T-cell (primary cell): ENCODE results near the gene NUMB. TPM values are rescaled to one million over a fixed set of nuclear protein-coding genes. Genes with fewer than 3 reads are reported as not detected.
A peak's percentile ranks its signal among the peaks of the same experiment; 100 is the strongest.

ENCODE experiments used
- ATAC-seq, 4 experiments: fragments of 200-7000 bp in 3 of 4; fragments of 150-1000 bp in 1 of 4; cut with Tn5 transposase; replicated peaks in 1 of 4; 1 replicate in 3 of 4; 2 replicates in 1 of 4; pipeline ENCODE4 v1.10.0; 2021; ENCODE audit warnings: moderate library complexity in 3 of 4, mild to moderate bottlenecking in 2 of 4, moderate number of reproducible peaks in 1 of 4
- CTCF ChIA-PET, 2 donors: fragments of 300-600 bp; sonication (Branson Sonifier 250); formaldehyde crosslinking; loops; one replicate each; lab custom pipeline; 2022; ENCODE audit warnings: antibody characterized with exemption in 2 of 2; lab: Charles Lee
- POLR2A ChIA-PET, 2 donors: fragments of 300-600 bp; sonication (Branson Sonifier 250); formaldehyde crosslinking; loops; one replicate each; lab custom pipeline; 2022; ENCODE audit warnings: antibody characterized with exemption in 2 of 2; lab: Charles Lee
- DNase-seq, 35 experiments: peaks; one replicate each; pipeline versions ENCODE4 v3.0.0 to v3.0.0-alpha.2; 2013 to 2023
- H3K27ac ChIP-seq: one replicate; pipeline ENCODE4 v1.5.1; 2013; ENCODE audit warnings: low read length
- H3K27me3 ChIP-seq, 2 experiments: replicated peaks in 1 of 2; 1 replicate in 1 of 2; 2 replicates in 1 of 2; pipeline versions ENCODE4 v1.6.1 to v1.7.0; 2013; ENCODE audit warnings: low read length in 1 of 2, mixed read lengths in 1 of 2; ENCODE audit not compliant: control insufficient read depth in 2 of 2, insufficient read depth in 2 of 2; ENCODE audit errors: extremely low read depth in 1 of 2
- H3K36me3 ChIP-seq, 2 donors: 1 replicate in 1 of 2; 2 replicates in 1 of 2; pipeline versions ENCODE4 v1.6.1 to v1.7.0; 2013; ENCODE audit warnings: low read length in 1 of 2; ENCODE audit not compliant: control insufficient read depth in 2 of 2, insufficient read depth in 1 of 2; ENCODE audit errors: extremely low read depth in 1 of 2
- H3K4me1 ChIP-seq, 2 experiments: 1 replicate in 1 of 2; 2 replicates in 1 of 2; pipeline versions ENCODE4 v1.6.1 to v1.7.0; 2013; ENCODE audit warnings: low read length in 2 of 2, mixed read lengths in 1 of 2; ENCODE audit not compliant: insufficient read depth in 2 of 2, control insufficient read depth in 1 of 2; ENCODE audit errors: extremely low read depth in 1 of 2
- H3K4me3 ChIP-seq, 2 donors: 1 replicate in 1 of 2; 2 replicates in 1 of 2; pipeline versions ENCODE4 v1.5.1 to v1.7.0; 2013; ENCODE audit warnings: mild to moderate bottlenecking in 2 of 2, low read length in 1 of 2, moderate library complexity in 1 of 2; ENCODE audit not compliant: control insufficient read depth in 1 of 2; ENCODE audit errors: extremely low read depth in 1 of 2
- H3K9me3 ChIP-seq: 2 replicates; pipeline ENCODE4 v1.7.0; 2013
- H3K27ac Mint-ChIP-seq, 2 donors: one replicate each; pipeline ENCODE4 v1.8.0; 2020 to 2021; ENCODE audit warnings: mild to moderate bottlenecking in 2 of 2, mixed read lengths in 2 of 2
- H3K27me3 Mint-ChIP-seq, 2 donors: one replicate each; pipeline ENCODE4 v1.8.0; 2021 to 2022; ENCODE audit warnings: mixed read lengths in 2 of 2
- H3K36me3 Mint-ChIP-seq: one replicate; pipeline ENCODE4 v1.8.0; 2021; ENCODE audit warnings: mixed read lengths
- H3K4me1 Mint-ChIP-seq, 3 donors: one replicate each; pipeline ENCODE4 v1.8.0; 2020 to 2022; ENCODE audit warnings: mixed read lengths in 3 of 3, mild to moderate bottlenecking in 1 of 3
- H3K4me3 Mint-ChIP-seq, 3 donors: one replicate each; pipeline ENCODE4 v1.8.0; 2020 to 2022; ENCODE audit warnings: mild to moderate bottlenecking in 3 of 3, mixed read lengths in 3 of 3, moderate library complexity in 3 of 3
- H3K9me3 Mint-ChIP-seq, 3 donors: one replicate each; pipeline ENCODE4 v1.8.0; 2020 to 2022; ENCODE audit warnings: mixed read lengths in 3 of 3
- WGBS: methylation state at CpG from one replicate; pipeline ENCODE4 v1.1.5; 2013; ENCODE audit warnings: missing lambda C conversion rate; ENCODE audit not compliant: insufficient coverage; 5-methylcytosine and 5-hydroxymethylcytosine counted together
- total RNA-seq, 35 experiments: library from RNA in 6 of 35; stranded (reverse) in 6 of 35; fragments of 120-200 nt in 1 of 35; gene quantifications; one replicate each; pipeline versions ENCODE4 v1.2.1 to v1.2.4 and lab custom pipeline; 2013 to 2026

NUMB gene
- total RNA-seq, 5 donors from 2014 or later (not counting 1 experiment from before 2014, with no cell fraction given), result 45.1 to 52.6 (median 49.1) TPM

GRCh38 chr14:73462048-73462715 lies 3.8 kb upstream of the NUMB start:
- H3K36me3 Mint-ChIP-seq, result no peaks in the 10 kb centered on the region
- peaks cover 34 to 48% (median 44%) of the 10 kb centered on the region in 3 donors for H3K4me1 Mint-ChIP-seq
- H3K27ac Mint-ChIP-seq, result no peak overlapping the region

GRCh38 chr14:73461478-73462047 lies 3.2 kb upstream of the NUMB start:
- ChIA-PET POLR2A (no interaction called here), CTCF (interaction anchor here in 1 of 2 donors (0.6 to 1.8 kb wide), 3 partner anchors 10 to 329 kb away, joined by 3 to 7 read pairs (median 4); no protein-coding TSS in a partner anchor)
- Histone ChIP-seq H3K9me3 (no peaks in the 10 kb centered on the region), H3K27ac (no peak overlapping the region), H3K4me3 (no peak overlapping the region), H3K36me3 (no peaks in the 10 kb centered on the region), H3K27me3 (no peaks in the 10 kb centered on the region), H3K4me1 (peaks cover 12 to 15% of the 10 kb centered on the region in 2 experiments)
- peaks cover 38 to 50% (median 48%) of the 10 kb centered on the region in 3 donors for H3K4me1 Mint-ChIP-seq
- H3K36me3 Mint-ChIP-seq, result no peaks in the 10 kb centered on the region
- no peak overlapping the region for H3K4me3 Mint-ChIP-seq
- DNase-seq (no peak), ATAC-seq (no peak)
- no peaks in the 10 kb centered on the region for H3K9me3 Mint-ChIP-seq
- no peaks in the 10 kb centered on the region for H3K27me3 Mint-ChIP-seq
- no peak overlapping the region for H3K27ac Mint-ChIP-seq
- WGBS, result no CpG with 5 or more reads among the region's 6 CpGs

More at GRCh38 chr14:73462048-73462715, 3.8 kb upstream of the NUMB start:
- WGBS, result 78% methylated on average over 4 of the region's 6 CpGs
- Histone ChIP-seq H3K9me3 (no peaks in the 10 kb centered on the region), H3K36me3 (no peaks in the 10 kb centered on the region), H3K4me3 (no peak overlapping the region), H3K27ac (no peak overlapping the region), H3K27me3 (no peaks in the 10 kb centered on the region), H3K4me1 (peaks cover 11 to 12% of the 10 kb centered on the region in 2 experiments)
- ChIA-PET CTCF (interaction anchor here in 1 of 2 donors (0.6 to 1.8 kb wide), 3 partner anchors 10 to 330 kb away, joined by 3 to 7 read pairs (median 4); no protein-coding TSS in a partner anchor), POLR2A (interaction anchor here in 1 of 2 donors (0.7 kb wide), 1 partner anchor 167 kb away, joined by 3 read pairs; no protein-coding TSS in a partner anchor)
- H3K9me3 Mint-ChIP-seq, result no peaks in the 10 kb centered on the region
- DNase-seq (no peak), ATAC-seq (no peak)
- no peaks in the 10 kb centered on the region for H3K27me3 Mint-ChIP-seq
- no peak overlapping the region for H3K4me3 Mint-ChIP-seq

- no peaks in the 10 kb centered on the region for H3K27me3 Mint-ChIP-seq
- H3K27ac Mint-ChIP-seq, result no peak overlapping the region
- H3K4me1 Mint-ChIP-seq, result peaks cover 39 to 47% (median 45%) of the 10 kb centered on the region in 3 donors
- ATAC-seq (no peak), DNase-seq (no peak)
- no peaks in the 10 kb centered on the region for H3K36me3 Mint-ChIP-seq
- POLR2A ChIA-PET, result no interaction called here
- H3K36me3 ChIP-seq, result no peaks in the 10 kb centered on the region
- H3K4me3 Mint-ChIP-seq, result no peak overlapping the region
- 100% methylated on average over 1 of the region's 2 CpGs for WGBS
- H3K27me3 ChIP-seq, result no peaks in the 10 kb centered on the region
- CTCF ChIA-PET, result no interaction called here
- H3K4me1 ChIP-seq, result peaks cover 12% of the 10 kb centered on the region in 2 experiments
- H3K9me3 Mint-ChIP-seq, result no peaks in the 10 kb centered on the region
- H3K4me3 ChIP-seq, result no peak overlapping the region
- no peak overlapping the region for H3K27ac ChIP-seq
- H3K9me3 ChIP-seq, result no peaks in the 10 kb centered on the region
Measured at GRCh38 chr14:73460691-73461127, 2.4 kb upstream of the NUMB start.

GRCh38 chr14:73459959-73460358 lies 1.6 kb upstream of the NUMB start:
- peak overlapping the region in 2 of 3 donors; percentile 17 to 96 for H3K4me3 Mint-ChIP-seq
- CTCF ChIA-PET, result interaction anchor here in 1 of 2 donors (0.6 kb wide), 1 partner anchor 164 kb away, joined by 3 read pairs; no protein-coding TSS in a partner anchor
- ATAC-seq (no peak), DNase-seq (no peak)
- Histone ChIP-seq H3K27me3 (no peaks in the 10 kb centered on the region), H3K4me3 (no peak overlapping the region), H3K36me3 (no peaks in the 10 kb centered on the region), H3K27ac (no peak overlapping the region), H3K9me3 (no peaks in the 10 kb centered on the region), H3K4me1 (peaks cover 9 to 12% of the 10 kb centered on the region in 2 experiments)
- POLR2A ChIA-PET, result interaction anchor here in 1 of 2 donors (0.7 kb wide), 1 partner anchor 1448 kb away, joined by 4 read pairs; no protein-coding TSS in a partner anchor
- no peaks in the 10 kb centered on the region for H3K9me3 Mint-ChIP-seq
- peaks cover 40 to 47% (median 47%) of the 10 kb centered on the region in 3 donors for H3K4me1 Mint-ChIP-seq
- no peak overlapping the region for H3K27ac Mint-ChIP-seq
- WGBS, result 90% methylated on average over 2 of the region's 4 CpGs
- no peaks in the 10 kb centered on the region for H3K27me3 Mint-ChIP-seq
- H3K36me3 Mint-ChIP-seq, result no peaks in the 10 kb centered on the region

GRCh38 chr14:73457924-73458182 lies 493 bp downstream of the NUMB start:
- peak overlapping the region; percentile 96 to 100 (median 97) for H3K4me3 Mint-ChIP-seq
- H3K9me3 Mint-ChIP-seq, result no peaks in the 10 kb centered on the region
- Histone ChIP-seq H3K9me3 (no peaks in the 10 kb centered on the region), H3K4me1 (peaks cover 12 to 13% of the 10 kb centered on the region in 2 experiments), H3K4me3 (peak overlapping the region; percentile 91 to 98), H3K27ac (no peak overlapping the region), H3K36me3 (no peaks in the 10 kb centered on the region), H3K27me3 (no peaks in the 10 kb centered on the region)
- DNase-seq, result peak in 6 of 35 experiments; percentile 2 to 20 (median 3)
- 0% methylated on average over 12 of the region's 14 CpGs for WGBS
- peak overlapping the region; percentile 33 to 98 for H3K27ac Mint-ChIP-seq
- no peaks in the 10 kb centered on the region for H3K36me3 Mint-ChIP-seq
- H3K27me3 Mint-ChIP-seq, result no peaks in the 10 kb centered on the region
- ATAC-seq, result no peak
- H3K4me1 Mint-ChIP-seq, result peaks cover 37 to 51% (median 41%) of the 10 kb centered on the region in 3 donors
- ChIA-PET CTCF (interaction anchor here in 1 of 2 donors (0.6 to 1.7 kb wide), 7 partner anchors 10 to 428 kb away, joined by 3 to 9 read pairs (median 8); partner anchors contain the start of genes ACOT2, RIOX1 and ZNF410), POLR2A (no interaction called here)
